A549 (cell line): ENCODE data around the gene FRS3. TPM values are rescaled to one million over a fixed set of nuclear protein-coding genes. Genes with fewer than 3 reads are reported as not detected.

Experiments used
- ATAC-seq, 2 experiments: fragments of 200-7000 bp in 1 of 2; fragments of >200 bp in 1 of 2; cut with Nextera tagmentation in 1 of 2; cut with Tn5 transposase in 1 of 2; 3 replicates each; pipeline versions ENCODE4 v1.8.0 to v1.9.1; 2018 to 2020; ENCODE audit warnings: mild to moderate bottlenecking in 1 of 2, moderate library complexity in 1 of 2
- CTCF ChIA-PET: fragments of 300-600 bp; sonication (Branson Sonifier 250); formaldehyde crosslinking; extraction: SDS; loops from one replicate; lab custom pipeline; 2021; ENCODE audit warnings: antibody characterized with exemption, inconsistent platforms; lab: Yijun Ruan, JAX
- POLR2A ChIA-PET: fragments of 350-600 bp; formaldehyde crosslinking; extraction: SDS; loops from one replicate; lab custom pipeline; 2021; ENCODE audit warnings: antibody characterized with exemption, inconsistent platforms; lab: Yijun Ruan, JAX
- DNase-seq, 2 experiments: peaks; one replicate each; pipeline versions ENCODE4 v3.0.0 to v3.0.0-alpha.2; 2011 to 2016; ENCODE audit warnings: low read depth in 1 of 2, low spot score in 1 of 2
- FAIRE-seq: peaks from 2 replicates; lab custom pipeline; 2011; peaks lifted over from hg19 to GRCh38; lab: Jason Lieb, UNC
- H3K27ac ChIP-seq, 2 experiments: fragments of >200 bp; sonication (Bioruptor Twin); formaldehyde crosslinking; 3 replicates each; pipeline ENCODE4 v1.5.1; 2016 to 2017
- H3K4me1 ChIP-seq: fragments of >200 bp; sonication (Bioruptor Twin); formaldehyde crosslinking; 3 replicates; pipeline ENCODE4 v1.6.1; 2016
- H3K4me2 ChIP-seq: fragments of >200 bp; sonication (Bioruptor Twin); formaldehyde crosslinking; 3 replicates; pipeline ENCODE4 v1.6.1; 2016
- H3K4me3 ChIP-seq: fragments of >200 bp; sonication (Bioruptor Twin); formaldehyde crosslinking; 3 replicates; pipeline ENCODE4 v1.5.1; 2016
- H3K9me3 ChIP-seq: fragments of >200 bp; sonication (Bioruptor Twin); formaldehyde crosslinking; 3 replicates; pipeline ENCODE4 v1.6.1; 2016
- ATOH8 ChIP-seq: fragments of 250-450 bp; sonication (Bioruptor Pico); IDR thresholded peaks from 2 replicates; pipeline ENCODE4 v1.5.0; 2020; ENCODE audit warnings: low read depth, mild to moderate bottlenecking, moderate library complexity
- BHLHE40 ChIP-seq: IDR thresholded peaks from 2 replicates; pipeline ENCODE4 v1.6.1; 2012; ENCODE audit warnings: low read depth, low read length, inconsistent platforms
- CBX2 ChIP-seq: fragments of 200-600 bp; sonication (generic); IDR thresholded peaks from 2 replicates; pipeline ENCODE4 v1.6.1; 2016; ENCODE audit warnings: low read depth, mild to moderate bottlenecking, borderline replicate concordance
- CBX8 ChIP-seq: fragments of 200-600 bp; sonication (generic); IDR thresholded peaks from 2 replicates; pipeline ENCODE4 v1.6.1; 2016
- CEBPB ChIP-seq, 2 experiments: fragments of >200 bp in 1 of 2; sonication (Bioruptor Twin) in 1 of 2; formaldehyde crosslinking in 1 of 2; IDR thresholded peaks; 2 replicates each; pipeline ENCODE4 v1.6.1; 2012 to 2016
- CHD2 ChIP-seq: fragments of 150-350 bp; IDR thresholded peaks from 2 replicates; pipeline ENCODE4 v1.6.1; 2014; ENCODE audit warnings: low read length; ENCODE audit not compliant: partially characterized antibody
- CHD4 ChIP-seq: fragments of 200-600 bp; sonication (generic); IDR thresholded peaks from 2 replicates; pipeline ENCODE4 v1.6.1; 2016; ENCODE audit warnings: antibody characterized with exemption, mild to moderate bottlenecking, borderline replicate concordance
- CTCF ChIP-seq: fragments of >200 bp; sonication (Bioruptor Twin); formaldehyde crosslinking; IDR thresholded peaks from 3 replicates; pipeline ENCODE4 v1.5.1; 2016
- E2F6 ChIP-seq: IDR thresholded peaks from 2 replicates; pipeline ENCODE4 v1.6.1; 2012; ENCODE audit warnings: low read depth, borderline replicate concordance
- EHF ChIP-seq: fragments of 250-450 bp; sonication (Bioruptor Pico); IDR thresholded peaks from 2 replicates; pipeline ENCODE4 v1.5.0; 2020; ENCODE audit warnings: mild to moderate bottlenecking
- EP300 ChIP-seq, 2 experiments: fragments of >200 bp; sonication (Bioruptor Twin); formaldehyde crosslinking; IDR thresholded peaks; 2 replicates in 1 of 2; 3 replicates in 1 of 2; pipeline ENCODE4 v1.6.1; 2016 to 2017
- ESRRA ChIP-seq: fragments of 150-350 bp; IDR thresholded peaks from 2 replicates; pipeline ENCODE4 v1.6.1; 2014; ENCODE audit warnings: mild to moderate bottlenecking, low read length, borderline replicate concordance
- FOSB ChIP-seq: fragments of 250-450 bp; sonication (Bioruptor Pico); IDR thresholded peaks from 2 replicates; pipeline ENCODE4 v1.5.0; 2020; ENCODE audit warnings: mild to moderate bottlenecking, moderate library complexity
- FOSL2 ChIP-seq, 2 experiments: fragments of 450-650 bp in 1 of 2; fragments of >200 bp in 1 of 2; sonication (Bioruptor Twin) in 1 of 2; formaldehyde crosslinking; IDR thresholded peaks; 2 replicates each; pipeline versions ENCODE4 v1.5.0 to v1.6.1; 2016 to 2020; ENCODE audit warnings: mild to moderate bottlenecking in 1 of 2, moderate library complexity in 1 of 2
- GATA3 ChIP-seq: IDR thresholded peaks from 2 replicates; pipeline ENCODE4 v1.6.1; 2012; ENCODE audit warnings: borderline replicate concordance
- HES2 ChIP-seq: fragments of >200 bp; sonication (Bioruptor Twin); formaldehyde crosslinking; IDR thresholded peaks from 2 replicates; pipeline ENCODE4 v1.6.1; 2016
- HOXB13 ChIP-seq: fragments of 250-450 bp; sonication (Bioruptor Pico); IDR thresholded peaks from 2 replicates; pipeline ENCODE4 v1.5.0; 2020; ENCODE audit warnings: low read depth, mild to moderate bottlenecking, moderate library complexity
- JUN ChIP-seq, 2 experiments: fragments of >200 bp; sonication (Bioruptor Twin); formaldehyde crosslinking; IDR thresholded peaks; 2 replicates in 1 of 2; 3 replicates in 1 of 2; pipeline ENCODE4 v1.6.1; 2016 to 2017
- KDM1A ChIP-seq: fragments of 200-600 bp; sonication (generic); IDR thresholded peaks from 2 replicates; pipeline ENCODE4 v1.6.1; 2016; ENCODE audit warnings: low read depth, mild to moderate bottlenecking
- KDM5A ChIP-seq: fragments of 200-600 bp; sonication (generic); IDR thresholded peaks from 2 replicates; pipeline ENCODE4 v1.6.1; 2016; ENCODE audit warnings: antibody characterized with exemption, mild to moderate bottlenecking
- MAFK ChIP-seq: fragments of 450-650 bp; IDR thresholded peaks from 2 replicates; pipeline ENCODE4 v1.6.1; 2014; ENCODE audit not compliant: partially characterized antibody
- MAX ChIP-seq: IDR thresholded peaks from 2 replicates; pipeline ENCODE4 v1.6.1; 2012
- MAZ ChIP-seq: fragments of 150-350 bp; IDR thresholded peaks from 2 replicates; pipeline ENCODE4 v1.6.1; 2014; ENCODE audit warnings: antibody characterized with exemption, low read depth, low read length, borderline replicate concordance
- NFE2L2 ChIP-seq: fragments of 150-350 bp; conservative IDR thresholded peaks from 2 replicates; pipeline ENCODE4 v1.6.1; 2014; ENCODE audit warnings: low read length
- NPAS2 ChIP-seq: fragments of 250-450 bp; sonication (Bioruptor Pico); IDR thresholded peaks from 2 replicates; pipeline ENCODE4 v1.8.0; 2022; ENCODE audit warnings: mild to moderate bottlenecking, moderate library complexity, borderline replicate concordance
- NR3C1 ChIP-seq: fragments of >200 bp; sonication (Bioruptor Twin); formaldehyde crosslinking; IDR thresholded peaks from 3 replicates; pipeline ENCODE4 v1.6.1; 2017
- PBX3 ChIP-seq: IDR thresholded peaks from 2 replicates; pipeline ENCODE4 v1.6.1; 2012
- PHF8 ChIP-seq: fragments of 200-600 bp; sonication (generic); IDR thresholded peaks from 2 replicates; pipeline ENCODE4 v1.6.1; 2016; ENCODE audit warnings: low read depth, mild to moderate bottlenecking, antibody characterized with exemption, moderate library complexity, borderline replicate concordance
- RAD21 ChIP-seq, 2 experiments: fragments of >200 bp in 1 of 2; sonication (Bioruptor Twin) in 1 of 2; formaldehyde crosslinking in 1 of 2; IDR thresholded peaks in 1 of 2; conservative IDR thresholded peaks in 1 of 2; 2 replicates in 1 of 2; 3 replicates in 1 of 2; pipeline ENCODE4 v1.6.1; 2012 to 2018; ENCODE audit warnings: inconsistent platforms in 1 of 2
- RCOR1 ChIP-seq: fragments of 150-350 bp; IDR thresholded peaks from 2 replicates; pipeline ENCODE4 v1.6.1; 2014; ENCODE audit warnings: antibody characterized with exemption, low read length, low read depth
- RNF2 ChIP-seq: fragments of 200-600 bp; sonication (generic); IDR thresholded peaks from 2 replicates; pipeline ENCODE4 v1.6.1; 2016; ENCODE audit warnings: low read depth, mild to moderate bottlenecking, antibody characterized with exemption, moderate library complexity, borderline replicate concordance
- SMC3 ChIP-seq: fragments of >200 bp; sonication (Bioruptor Twin); formaldehyde crosslinking; IDR thresholded peaks from 3 replicates; pipeline ENCODE4 v1.6.1; 2018; ENCODE audit warnings: inconsistent platforms
- TP53 ChIP-seq: fragments of 250-450 bp; sonication (Bioruptor Pico); IDR thresholded peaks from 2 replicates; pipeline ENCODE4 v1.5.0; 2021; ENCODE audit warnings: mild to moderate bottlenecking, moderate library complexity
- ZC3H11A ChIP-seq: fragments of 450-650 bp; IDR thresholded peaks from 2 replicates; pipeline ENCODE4 v1.6.1; 2014; ENCODE audit warnings: antibody characterized with exemption, mild to moderate bottlenecking
- ZFP36 ChIP-seq: fragments of 450-650 bp; IDR thresholded peaks from 2 replicates; pipeline ENCODE4 v1.6.1; 2014; ENCODE audit warnings: borderline replicate concordance; ENCODE audit not compliant: partially characterized antibody
- ZNF302 ChIP-seq: fragments of 250-450 bp; sonication (Bioruptor Pico); IDR thresholded peaks from 2 replicates; pipeline ENCODE4 v1.9.0; 2021; ENCODE audit warnings: inconsistent platforms, mild to moderate bottlenecking, moderate library complexity
- WGBS: methylation state at CpG from one replicate; pipeline ENCODE4 v1.1.6; 2017; ENCODE audit errors: missing lambda C conversion rate; 5-methylcytosine and 5-hydroxymethylcytosine counted together
- polyA minus RNA-seq: library from RNA; depleted of rRNA, polyadenylated mRNA; stranded (reverse); fragments of >200 nt; gene quantifications from 2 replicates; pipeline ENCODE4 v1.2.3, GENCODE V29; 2011; rRNA and poly(A)+ RNA removed
- polyA plus RNA-seq, 4 experiments: library from polyadenylated mRNA; depleted of rRNA in 3 of 4; stranded (reverse); fragments of >200 nt; fragmentation: RNase III in 1 of 4; extraction: RNeasy Plus Mini Kit Qiagen cat#74134 plus additional on column Dnase treatment in 1 of 4; gene quantifications; 2 replicates in 3 of 4; 3 replicates in 1 of 4; pipeline ENCODE4 v1.2.3, GENCODE V29; 2011 to 2017

Gene FRS3
- 1.9 TPM in 2 replicates for polyA plus RNA-seq (2011; rRNA removed)
- polyA plus RNA-seq (2012; cell fraction: cytosol; rRNA removed) = 4.6 and 5.4 TPM in 2 replicates
- 8.7 and 9.2 TPM in 2 replicates for polyA plus RNA-seq (2012; cell fraction: nucleus; rRNA removed)
- polyA plus RNA-seq (2017; fragmentation: RNase III; extraction: RNeasy Plus Mini Kit Qiagen cat#74134 plus additional on column Dnase treatment) = 1.7 to 2.0 TPM (median 2.0 TPM) in 3 replicates
- polyA minus RNA-seq = 1.2 and 2.0 TPM in 2 replicates

GRCh38 chr6:41779788-41780550 is at the start of gene FRS3:
Gene FRS3 (minus strand): TSS chr6:41779900. CDS start chr6:41776987, 2,913 bp downstream.
- Histone ChIP-seq H3K4me1 (peaks cover 16% of the 10 kb centered on the region), H3K4me3 (peak within 1 kb of the TSS; percentile 75), H3K9me3 (no peaks in the 10 kb centered on the region), H3K4me2 (peak within 1 kb of the TSS; percentile 99), H3K27ac (peak within 1 kb of the TSS; percentile 86 to 89)
- ChIA-PET CTCF (interaction anchor here (0.6 to 8.9 kb wide), 5 partner anchors 11 to 412 kb away, joined by 3 to 111 read pairs (median 4); no protein-coding TSS in a partner anchor), POLR2A (no interaction called here)
- ATAC-seq (peak; percentile 85 to 92), DNase-seq (peak; percentile 81 to 93), FAIRE-seq (no peak)
- 0% methylated on average over 20 of the region's 73 CpGs for WGBS
- TF ChIP-seq BHLHE40 = no peak
- no peak for TF ChIP-seq ZC3H11A
- no peak for TF ChIP-seq GATA3
- no peak for TF ChIP-seq HOXB13
- no peak for TF ChIP-seq ZNF302 (CRISPR knock-in tag)
- TF ChIP-seq ATOH8 (CRISPR knock-in tag) = no peak
- TF ChIP-seq KDM1A = no peak
- TF ChIP-seq FOSL2 (IDR thresholded peaks at IDR 0.05) = no peak
- TF ChIP-seq FOSL2 (CRISPR knock-in tag; IDR thresholded peaks at IDR 0.05) = no peak
- TF ChIP-seq RCOR1 = no peak
- TF ChIP-seq E2F6 = no peak
- TF ChIP-seq HES2 = no peak
- TF ChIP-seq SMC3 = peak; percentile 86
- TF ChIP-seq JUN (IDR thresholded peaks at IDR 0.05) = peak; percentile 31 to 45; a peak in 2 of 5 replicates
- TF ChIP-seq PBX3 = no peak
- no peak for TF ChIP-seq ESRRA
- TF ChIP-seq CHD4 = no peak
- no peak for TF ChIP-seq RNF2
- no peak for TF ChIP-seq CEBPB (IDR thresholded peaks at IDR 0.05)
- no peak for TF ChIP-seq NFE2L2
- TF ChIP-seq MAZ = no peak
- TF ChIP-seq MAFK = no peak
- no peak for TF ChIP-seq FOSB (CRISPR knock-in tag)
- no peak for TF ChIP-seq EP300 (IDR thresholded peaks at IDR 0.05)
- no peak for TF ChIP-seq KDM5A
- no peak for TF ChIP-seq TP53
- no peak for TF ChIP-seq NPAS2 (CRISPR knock-in tag)
- no peak for TF ChIP-seq CHD2
- TF ChIP-seq CBX8 = no peak
- TF ChIP-seq NR3C1 = no peak
- peak; percentile 82 for TF ChIP-seq CTCF
- TF ChIP-seq EHF = no peak
- TF ChIP-seq MAX = peak; percentile 52; the same call in 1 of the 2 replicates
- peak; percentile 84 to 89 for TF ChIP-seq RAD21 (conservative IDR thresholded peaks at IDR 0.05 in 1 of 2, IDR thresholded peaks at IDR 0.05 in 1 of 2)
- TF ChIP-seq ZFP36 = no peak
- no peak for TF ChIP-seq PHF8
- no peak for TF ChIP-seq CBX2
